Astrocyte (in vitro differentiated cells and primary cell): ENCODE measurements around the gene RPS25.

Source experiments
- EZH2 ChIP-seq: IDR thresholded peaks from 2 replicates; pipeline ENCODE4 v1.6.1; 2012; ENCODE audit warnings: mild to moderate bottlenecking, low read length, inconsistent platforms; ENCODE audit not compliant: insufficient read depth
- TF ChIP-seq, protein P1 (sequence below): IDR thresholded peaks from 2 replicates; pipeline ENCODE4 v1.5.1; 2011; ENCODE audit warnings: low read depth, mild to moderate bottlenecking, inconsistent platforms, low read length, moderate library complexity; ENCODE audit not compliant: insufficient read depth

DNA sequence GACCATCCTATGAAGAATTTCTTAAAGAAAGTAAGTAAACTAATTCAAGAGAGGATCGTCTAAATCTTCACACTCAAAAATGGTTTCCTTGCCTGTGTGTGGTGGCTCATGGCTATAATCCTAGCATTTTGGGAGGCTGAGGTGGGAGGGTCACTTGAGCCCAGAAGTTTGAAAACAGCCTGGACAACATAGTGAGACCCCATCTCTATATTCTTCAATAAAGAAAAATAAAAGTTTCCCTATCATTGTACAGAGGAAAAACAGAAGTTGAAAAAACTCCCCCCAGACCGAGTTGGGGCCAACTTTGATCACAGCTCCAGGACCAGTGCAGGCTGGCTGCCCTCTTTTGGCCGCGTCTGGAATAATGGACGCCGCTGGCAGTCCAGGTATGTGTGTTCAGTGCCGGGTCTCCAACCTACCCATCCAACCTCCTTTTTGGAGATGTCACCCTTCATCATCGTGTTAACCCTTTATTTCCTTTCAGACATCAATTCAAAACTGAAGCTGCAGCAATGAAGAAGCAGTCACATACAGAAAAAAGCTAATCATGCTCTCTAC lies 3.0 kb downstream of the RPS25 start:
- TF ChIP-seq, protein P1, sequence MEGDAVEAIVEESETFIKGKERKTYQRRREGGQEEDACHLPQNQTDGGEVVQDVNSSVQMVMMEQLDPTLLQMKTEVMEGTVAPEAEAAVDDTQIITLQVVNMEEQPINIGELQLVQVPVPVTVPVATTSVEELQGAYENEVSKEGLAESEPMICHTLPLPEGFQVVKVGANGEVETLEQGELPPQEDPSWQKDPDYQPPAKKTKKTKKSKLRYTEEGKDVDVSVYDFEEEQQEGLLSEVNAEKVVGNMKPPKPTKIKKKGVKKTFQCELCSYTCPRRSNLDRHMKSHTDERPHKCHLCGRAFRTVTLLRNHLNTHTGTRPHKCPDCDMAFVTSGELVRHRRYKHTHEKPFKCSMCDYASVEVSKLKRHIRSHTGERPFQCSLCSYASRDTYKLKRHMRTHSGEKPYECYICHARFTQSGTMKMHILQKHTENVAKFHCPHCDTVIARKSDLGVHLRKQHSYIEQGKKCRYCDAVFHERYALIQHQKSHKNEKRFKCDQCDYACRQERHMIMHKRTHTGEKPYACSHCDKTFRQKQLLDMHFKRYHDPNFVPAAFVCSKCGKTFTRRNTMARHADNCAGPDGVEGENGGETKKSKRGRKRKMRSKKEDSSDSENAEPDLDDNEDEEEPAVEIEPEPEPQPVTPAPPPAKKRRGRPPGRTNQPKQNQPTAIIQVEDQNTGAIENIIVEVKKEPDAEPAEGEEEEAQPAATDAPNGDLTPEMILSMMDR = peak; percentile 6
- TF ChIP-seq EZH2 = no peak
